K562 (cell line): ENCODE measurements around the gene LMTK2. TPM values are rescaled to one million over a fixed set of nuclear protein-coding genes. Genes with fewer than 3 reads are reported as not detected.

Experiments used
- ATAC-seq: fragments of 200-7000 bp; cut with Tn5 transposase; 3 replicates; pipeline ENCODE4 v1.9.1; 2020; ENCODE audit warnings: moderate library complexity
- BruUV-seq: library from RNA; stranded (reverse); fragments of 400-500 nt; replicated peaks from 2 replicates; lab custom pipeline; 2021; lab: Mats Ljungman, UMichigan
- CTCF ChIA-PET: fragments of 300-600 bp; formaldehyde crosslinking; extraction: SDS; loops from one replicate; lab custom pipeline; 2021; ENCODE audit warnings: low intra/inter-chr PET ratio; lab: Yijun Ruan, JAX
- POLR2A ChIA-PET: fragments of 300-600, 350-650 bp; sonication (Branson Sonifier 250); formaldehyde crosslinking; extraction: SDS; loops from one replicate; lab custom pipeline; 2021; ENCODE audit warnings: antibody characterized with exemption, inconsistent platforms; lab: Yijun Ruan, JAX
- DNase-seq, 4 experiments: peaks; one replicate each; pipeline versions ENCODE4 v3.0.0 to v3.0.0-alpha.2; 2011 to 2018; ENCODE audit warnings: low spot score in 3 of 4, mixed read lengths in 3 of 4; ENCODE audit errors: extremely low read depth in 1 of 4
- FAIRE-seq: peaks from 2 replicates; lab custom pipeline; 2011; peaks lifted over from hg19 to GRCh38; lab: Jason Lieb, UNC
- H2AFZ ChIP-seq: 2 replicates; pipeline ENCODE4 v1.6.0; 2011; ENCODE audit warnings: low read depth, low read length, control low read depth, inconsistent platforms
- H3K27ac ChIP-seq: fragments of 200-600 bp; 3 replicates; pipeline ENCODE4 v1.8.0; 2011; ENCODE audit warnings: low read depth, mild to moderate bottlenecking, control low read depth, inconsistent platforms, low read length, moderate library complexity, mixed read lengths; ENCODE audit errors: extremely low read depth
- H3K27me3 ChIP-seq, 2 experiments: fragments of 300-600 bp in 1 of 2; 2 replicates in 1 of 2; 3 replicates in 1 of 2; pipeline versions ENCODE4 v1.6.0 to v1.8.0; 2011; ENCODE audit warnings: inconsistent platforms in 2 of 2, low read length in 2 of 2, mild to moderate bottlenecking in 1 of 2, mixed read lengths in 1 of 2, moderate library complexity in 1 of 2; ENCODE audit not compliant: control insufficient read depth in 2 of 2, insufficient read depth in 2 of 2
- H3K36me3 ChIP-seq: fragments of 300-600 bp; 3 replicates; pipeline ENCODE4 v1.8.0; 2011; ENCODE audit warnings: mild to moderate bottlenecking, low read length, inconsistent platforms; ENCODE audit not compliant: control insufficient read depth, insufficient read depth
- H3K4me1 ChIP-seq, 2 experiments: fragments of 200-600 bp in 1 of 2; replicated peaks in 1 of 2; 2 replicates in 1 of 2; 3 replicates in 1 of 2; pipeline versions ENCODE4 v1.5.1 to v1.8.0; 2011; ENCODE audit warnings: inconsistent platforms in 2 of 2, low read length in 2 of 2, mild to moderate bottlenecking in 1 of 2, mixed read lengths in 1 of 2, moderate library complexity in 1 of 2; ENCODE audit not compliant: control insufficient read depth in 2 of 2, insufficient read depth in 2 of 2
- H3K4me2 ChIP-seq: 2 replicates; pipeline ENCODE4 v1.6.1; 2011; ENCODE audit warnings: low read length, control low read depth, inconsistent platforms, mixed read lengths; ENCODE audit not compliant: insufficient read depth
- H3K4me3 ChIP-seq: fragments of 200-600 bp; sonication (generic), shearing (Covaris generic); 2 replicates; pipeline ENCODE4 v1.5.1; 2016; ENCODE audit warnings: control low read depth, inconsistent platforms
- H3K79me2 ChIP-seq: fragments of 200-600 bp; 3 replicates; pipeline ENCODE4 v1.8.0; 2011; ENCODE audit warnings: low read length, inconsistent platforms; ENCODE audit not compliant: control insufficient read depth, insufficient read depth
- H3K9ac ChIP-seq, 2 experiments: 2 replicates each; pipeline versions ENCODE4 v1.6.0 to v1.6.1; 2011; ENCODE audit warnings: low read depth in 2 of 2, low read length in 2 of 2, control low read depth in 1 of 2, inconsistent platforms in 1 of 2, mild to moderate bottlenecking in 1 of 2, mixed read lengths in 1 of 2; ENCODE audit not compliant: insufficient read depth in 1 of 2
- H3K9me1 ChIP-seq: one replicate; pipeline ENCODE4 v1.6.0; 2011; ENCODE audit warnings: inconsistent platforms, mild to moderate bottlenecking, low read length, moderate library complexity; ENCODE audit not compliant: control insufficient read depth, insufficient read depth
- H3K9me3 ChIP-seq: replicated peaks from 2 replicates; pipeline ENCODE4 v1.5.1; 2011; ENCODE audit warnings: low read depth, low read length, inconsistent platforms; ENCODE audit not compliant: control insufficient read depth, insufficient read depth
- H4K20me1 ChIP-seq: replicated peaks from 2 replicates; pipeline ENCODE4 v1.6.1; 2011; ENCODE audit warnings: low read length, inconsistent platforms, mixed read lengths; ENCODE audit not compliant: control insufficient read depth, insufficient read depth
- E2F4 ChIP-seq: sonication (generic); formaldehyde crosslinking; IDR thresholded peaks from 2 replicates; pipeline ENCODE4 v1.8.0; 2022; ENCODE audit warnings: mild to moderate bottlenecking, low read depth, missing genetic modification reagents
- EWSR1 ChIP-seq: fragments of 450-650 bp; IDR thresholded peaks from 2 replicates; pipeline ENCODE4 v1.6.1; 2018; ENCODE audit warnings: borderline replicate concordance, mild to moderate bottlenecking, low read depth, moderate library complexity; ENCODE audit not compliant: partially characterized antibody
- GABPA ChIP-seq: fragments of 200-800 bp; sonication (Bioruptor generic); conservative IDR thresholded peaks from 2 replicates; pipeline ENCODE4 v1.6.1; 2016; ENCODE audit warnings: low read depth, missing genetic modification characterization, missing compliant biosample characterization
- KDM4B ChIP-seq, 2 experiments: fragments of 450-650 bp in 1 of 2; sonication (generic) in 1 of 2; IDR thresholded peaks; 2 replicates each; pipeline ENCODE4 v1.6.1; 2016 to 2017; ENCODE audit warnings: borderline replicate concordance in 2 of 2, antibody characterized with exemption in 1 of 2, low read depth in 1 of 2, mild to moderate bottlenecking in 1 of 2
- KDM5B ChIP-seq: fragments of 200-600 bp; sonication (generic); IDR thresholded peaks from 2 replicates; pipeline ENCODE4 v1.6.1; 2012; ENCODE audit warnings: low read depth, mild to moderate bottlenecking, moderate library complexity, low read length, control low read depth, inconsistent platforms; ENCODE audit not compliant: insufficient replicate concordance
- NR2C2 ChIP-seq, 2 experiments: fragments of 200-800 bp in 1 of 2; sonication (Bioruptor generic) in 1 of 2; sonication (generic) in 1 of 2; formaldehyde crosslinking in 1 of 2; IDR thresholded peaks; 2 replicates each; pipeline versions ENCODE4 v1.6.1 to v1.8.0; 2016 to 2022; ENCODE audit warnings: mild to moderate bottlenecking in 1 of 2, missing compliant biosample characterization in 1 of 2, missing genetic modification characterization in 1 of 2, missing genetic modification reagents in 1 of 2
- RERE ChIP-seq: sonication (generic); formaldehyde crosslinking; IDR thresholded peaks from 2 replicates; pipeline ENCODE4 v1.8.0; 2023; ENCODE audit warnings: missing genetic modification reagents, mild to moderate bottlenecking, borderline replicate concordance
- SUPT5H ChIP-seq: fragments of 450-650 bp; IDR thresholded peaks from 2 replicates; pipeline ENCODE4 v1.6.1; 2016
- WGBS: fragments of 100-300 bp; shearing (Covaris generic); methylation state at CpG from one replicate; pipeline ENCODE4 v1.1.6; 2016; ENCODE audit warnings: low coverage, mixed read lengths; ENCODE audit not compliant: insufficient coverage; ENCODE audit errors: missing lambda C conversion rate; 5-methylcytosine and 5-hydroxymethylcytosine counted together
- in situ Hi-C: fragments of 300-500 bp; cut with MboI; formaldehyde crosslinking; loops from 4 replicates; pipeline ENCODE4 v1.15.0; 2018; ENCODE audit warnings: inconsistent platforms, mixed read lengths
- intact Hi-C: fragments of 100-400 bp; cut with micrococcal nuclease; formaldehyde crosslinking; loops from 2 replicates; pipeline ENCODE4 v1.14.2; 2022
- polyA plus RNA-seq, 8 experiments: library from polyadenylated mRNA; depleted of rRNA in 4 of 8; stranded (reverse) in 5 of 8; unstranded in 3 of 8; fragments of >200 nt; fragmentation: Nextera tagmentation in 2 of 8; fragmentation: Illumina TruSeq in 1 of 8; extraction: Ambion mirVana in 2 of 8; extraction: Trizol in 1 of 8; gene quantifications; 2 replicates each; pipeline versions ENCODE4 v1.2.1 to v1.2.3, GENCODE V29; 2011 to 2014; ENCODE audit warnings: inconsistent platforms in 1 of 8, missing spikeins in 1 of 8
- total RNA-seq, 7 experiments: library from RNA; depleted of rRNA in 6 of 7; stranded (reverse); fragments of >200 nt in 6 of 7; fragmentation: Illumina TruSeq in 2 of 7; extraction: Trizol in 2 of 7; gene quantifications; 2 replicates each; pipeline versions ENCODE4 v1.2.1 to v1.2.3, GENCODE V29; 2011 to 2021; ENCODE audit warnings: low replicate concordance in 1 of 7
- TF ChIP-seq, protein P1 (sequence below), 2 experiments: IDR thresholded peaks; 2 replicates each; pipeline ENCODE4 v1.6.1; 2011; ENCODE audit warnings: borderline replicate concordance in 1 of 2, control low read depth in 1 of 2, low read depth in 1 of 2, low read length in 1 of 2, mild to moderate bottlenecking in 1 of 2, mixed read lengths in 1 of 2, moderate library complexity in 1 of 2; ENCODE audit not compliant: insufficient read depth in 1 of 2, insufficient read length in 1 of 2, poor library complexity in 1 of 2, severe bottlenecking in 1 of 2; ENCODE audit errors: extremely low read depth in 1 of 2

Gene LMTK2
- total and polyA plus RNA-seq, 9 of the 15 experiments (the other 6 are each of a cell fraction or from before 2014, with no cell fraction given) = 0.78 to 16.4 (median 6.3) TPM

DNA sequence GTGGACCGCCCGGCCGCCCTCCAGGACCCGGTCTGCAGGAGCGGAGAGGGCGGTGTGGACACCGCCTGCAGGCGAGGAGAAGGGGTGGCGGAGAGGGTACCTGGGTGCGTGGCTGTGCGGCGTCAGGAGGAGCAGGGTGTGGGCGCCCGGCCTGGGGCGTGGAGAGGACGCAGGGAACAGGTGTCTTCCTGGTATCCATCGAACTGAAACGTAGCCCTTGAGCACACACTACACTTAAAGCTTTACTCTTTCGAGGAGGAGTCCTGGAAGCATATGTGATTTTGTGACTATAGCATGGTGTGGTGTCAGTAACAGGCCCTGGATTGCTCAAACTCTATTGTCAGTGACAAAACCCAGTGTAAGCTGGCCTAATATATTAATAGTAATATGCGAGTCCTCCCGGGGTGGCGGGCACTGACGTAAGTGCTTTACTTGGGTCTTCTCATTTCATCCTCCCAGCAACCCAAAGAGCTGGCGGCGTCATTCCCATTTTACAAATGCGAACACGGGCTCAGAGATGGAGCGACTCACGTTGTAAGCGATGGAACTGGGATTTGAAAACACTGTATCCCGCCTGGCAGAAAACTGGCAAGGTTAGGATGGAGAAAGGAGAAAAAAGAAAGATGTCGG lies 145.9 kb downstream of the LMTK2 start:
- H3K27ac ChIP-seq = peak overlapping the region; percentile 73
- no peak for TF ChIP-seq EWSR1
- no peak for TF ChIP-seq NR2C2 (CRISPR knock-in tag; IDR thresholded peaks at IDR 0.05)
- peak; percentile 91 for TF ChIP-seq NR2C2 (tag; IDR thresholded peaks at IDR 0.05)
- peak; percentile 68 for TF ChIP-seq SUPT5H
- TF ChIP-seq KDM5B = peak; percentile 47
- no peak for TF ChIP-seq RERE
- 0 out of 4 replicates have a peak, but pooled peaks of 1 of the 2 experiments have one; percentile 5 for TF ChIP-seq KDM4B (IDR thresholded peaks at IDR 0.05; ENCODE audit: borderline replicate concordance in 2 of 2, low read depth in 1 of 2)
- TF ChIP-seq, protein P1, sequence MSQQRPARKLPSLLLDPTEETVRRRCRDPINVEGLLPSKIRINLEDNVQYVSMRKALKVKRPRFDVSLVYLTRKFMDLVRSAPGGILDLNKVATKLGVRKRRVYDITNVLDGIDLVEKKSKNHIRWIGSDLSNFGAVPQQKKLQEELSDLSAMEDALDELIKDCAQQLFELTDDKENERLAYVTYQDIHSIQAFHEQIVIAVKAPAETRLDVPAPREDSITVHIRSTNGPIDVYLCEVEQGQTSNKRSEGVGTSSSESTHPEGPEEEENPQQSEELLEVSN (IDR thresholded peaks at IDR 0.05; ENCODE audit: borderline replicate concordance in 1 of 2, extremely low read depth in 1 of 2, insufficient read depth in 1 of 2, insufficient read length in 1 of 2, low read depth in 1 of 2, low read length in 1 of 2, poor library complexity in 1 of 2, severe bottlenecking in 1 of 2) = peak in 1 of 2 experiments; percentile 46
- TF ChIP-seq GABPA (tag) = peak; percentile 80
- no peak for TF ChIP-seq E2F4 (CRISPR knock-in tag)

More for the DNA sequence above, 145.9 kb downstream of the LMTK2 start:
- Histone ChIP-seq H3K9me1 (no peaks in the 10 kb centered on the region), H3K79me2 (peaks cover 21% of the 10 kb centered on the region), H4K20me1 (no peaks in the 10 kb centered on the region), H3K4me2 (peak overlapping the region; percentile 91), H3K27me3 (no peaks in the 10 kb centered on the region), H3K9ac (peak overlapping the region; percentile 69 to 96), H2AFZ (peak overlapping the region; percentile 92), H3K4me1 (peaks cover 10 to 22% of the 10 kb centered on the region in 2 experiments; a peak in 4 of 5 replicates), H3K9me3 (no peaks in the 10 kb centered on the region), H3K4me3 (peak overlapping the region; percentile 87), H3K36me3 (peaks cover 4% of the 10 kb centered on the region; the same call in 1 of the 3 replicates)
- ATAC-seq = peak; percentile 49
- no peak for DNase-seq
- CTCF ChIA-PET = interaction anchor here (0.6 to 0.7 kb wide), 2 partner anchors 8 to 151 kb away, joined by 3 read pairs; no protein-coding TSS in a partner anchor
- TSS peak; percentile 70 for BruUV-seq
- POLR2A ChIA-PET = interaction anchor here (1.6 kb wide), 1 partner anchor 24 kb away, joined by 5 read pairs; no protein-coding TSS in a partner anchor
- in situ Hi-C loops (no loop called here), intact Hi-C loops (no loop called here)
- 20% methylated on average over 21 of the region's 32 CpGs for WGBS
- no peak for FAIRE-seq
